ENCODE measurements around the gene NME9. TPM values are rescaled to one million over a fixed set of nuclear protein-coding genes. Genes with fewer than 3 reads are reported as not detected.

Gene NME9
- total and polyA plus RNA-seq, 5 donors, result 0.09 to 0.35 (median 0.17) TPM; not detected in 2

- H3K4me1 ChIP-seq (ENCODE audit: control insufficient read depth, insufficient read depth, low read length), result peaks cover 2% of the 10 kb centered on the region
- DNase-seq (no peak), ATAC-seq (no peak)
- H3K27me3 ChIP-seq (ENCODE audit: control insufficient read depth, insufficient read depth), result no peaks in the 10 kb centered on the region
- H3K27ac ChIP-seq (ENCODE audit: low read length), result no peak overlapping the region
- no peak overlapping the region for H3K4me3 ChIP-seq (ENCODE audit: low read length)
- H3K9me3 ChIP-seq (ENCODE audit: control insufficient read depth, low read length), result no peaks in the 10 kb centered on the region
- WGBS, result 22% methylated on average over 4 of the region's 4 CpGs
- intact Hi-C loops (cut with DNase I), result loop anchor here in 2 of 4 donors (5.0 to 10.0 kb wide), 2 partner anchors 80 to 102 kb away; partner anchors contain the start of gene ESYT3 (in 1 of the 2)
Observed at GRCh38 chr3:138332472-138333073, 2.9 kb upstream of the NME9 start.

GRCh38 chr3:138331143-138331894, 1.7 kb upstream of the NME9 start:
- H3K27me3 ChIP-seq (ENCODE audit: control insufficient read depth, insufficient read depth), result no peaks in the 10 kb centered on the region
- intact Hi-C loops (cut with DNase I), result loop anchor here in 2 of 4 donors (5.0 to 10.0 kb wide), 2 partner anchors 81 to 103 kb away; partner anchors contain the start of gene ESYT3 (in 1 of the 2)
- H3K4me3 ChIP-seq (ENCODE audit: low read length), result no peak overlapping the region
- no peak for DNase-seq
- no peaks in the 10 kb centered on the region for H3K4me1 ChIP-seq (ENCODE audit: control insufficient read depth, insufficient read depth, low read length)
- ATAC-seq, result no peak
- H3K27ac ChIP-seq (ENCODE audit: low read length), result no peak overlapping the region
- H3K9me3 ChIP-seq (ENCODE audit: control insufficient read depth, low read length), result no peaks in the 10 kb centered on the region
- WGBS, result 82% methylated on average over 6 of the region's 6 CpGs

- intact Hi-C loops (cut with DNase I), result loop anchor here in 2 of 4 donors (5.0 to 10.0 kb wide), 2 partner anchors 82 to 105 kb away; partner anchors contain the start of gene ESYT3 (in 1 of the 2)
- no peaks in the 10 kb centered on the region for H3K9me3 ChIP-seq (ENCODE audit: control insufficient read depth, low read length)
- no peak overlapping the region for H3K27ac ChIP-seq (ENCODE audit: low read length)
- no peaks in the 10 kb centered on the region for H3K27me3 ChIP-seq (ENCODE audit: control insufficient read depth, insufficient read depth)
- 11% methylated on average over 7 of the region's 7 CpGs for WGBS
- no peaks in the 10 kb centered on the region for H3K4me1 ChIP-seq (ENCODE audit: control insufficient read depth, insufficient read depth, low read length)
- H3K4me3 ChIP-seq (ENCODE audit: low read length), result peak overlapping the region; percentile 70
- DNase-seq (no peak), ATAC-seq (no peak)
Observed at GRCh38 chr3:138329984-138330293, 288 bp upstream of the NME9 start.

GRCh38 chr3:138328341-138328740, 1.3 kb downstream of the NME9 start:
- DNase-seq (no peak), ATAC-seq (no peak)
- H3K4me3 ChIP-seq (ENCODE audit: low read length), result no peak overlapping the region
- H3K9me3 ChIP-seq (ENCODE audit: control insufficient read depth, low read length), result no peaks in the 10 kb centered on the region
- WGBS, result 28% methylated on average over 2 of the region's 2 CpGs
- no peaks in the 10 kb centered on the region for H3K27me3 ChIP-seq (ENCODE audit: control insufficient read depth, insufficient read depth)
- intact Hi-C loops (cut with DNase I), result no loop called here
- no peak overlapping the region for H3K27ac ChIP-seq (ENCODE audit: low read length)
- peaks cover 6% of the 10 kb centered on the region for H3K4me1 ChIP-seq (ENCODE audit: control insufficient read depth, insufficient read depth, low read length)

GRCh38 chr3:138327831-138328230, 1.8 kb downstream of the NME9 start:
- WGBS, result 76% methylated on average over 4 of the region's 4 CpGs
- Histone ChIP-seq H3K4me1 (ENCODE audit: control insufficient read depth, insufficient read depth, low read length) (peaks cover 6% of the 10 kb centered on the region), H3K27me3 (ENCODE audit: control insufficient read depth, insufficient read depth) (no peaks in the 10 kb centered on the region), H3K9me3 (ENCODE audit: control insufficient read depth, low read length) (no peaks in the 10 kb centered on the region), H3K4me3 (ENCODE audit: low read length) (no peak overlapping the region), H3K27ac (ENCODE audit: low read length) (no peak overlapping the region)
- no peak for DNase-seq
- intact Hi-C loops (cut with DNase I), result no loop called here
- no peak for ATAC-seq

- H3K4me3 ChIP-seq (ENCODE audit: low read length), result no peak overlapping the region
- WGBS, result 92% methylated on average over 12 of the region's 12 CpGs
- intact Hi-C loops (cut with DNase I), result no loop called here
- ATAC-seq (no peak), DNase-seq (no peak)
- no peak overlapping the region for H3K27ac ChIP-seq (ENCODE audit: low read length)
- no peaks in the 10 kb centered on the region for H3K9me3 ChIP-seq (ENCODE audit: control insufficient read depth, low read length)
- no peaks in the 10 kb centered on the region for H3K27me3 ChIP-seq (ENCODE audit: control insufficient read depth, insufficient read depth)
- H3K4me1 ChIP-seq (ENCODE audit: control insufficient read depth, insufficient read depth, low read length), result peaks cover 6% of the 10 kb centered on the region
Observed at GRCh38 chr3:138326866-138327595, 2.6 kb downstream of the NME9 start.

- intact Hi-C loops (cut with DNase I), result no loop called here
- no peaks in the 10 kb centered on the region for H3K9me3 ChIP-seq (ENCODE audit: control insufficient read depth, low read length)
- peaks cover 6% of the 10 kb centered on the region for H3K4me1 ChIP-seq (ENCODE audit: control insufficient read depth, insufficient read depth, low read length)
- H3K27me3 ChIP-seq (ENCODE audit: control insufficient read depth, insufficient read depth), result no peaks in the 10 kb centered on the region
- H3K27ac ChIP-seq (ENCODE audit: low read length), result no peak overlapping the region
- no peak for DNase-seq
- H3K4me3 ChIP-seq (ENCODE audit: low read length), result no peak overlapping the region
- ATAC-seq, result no peak
Observed at GRCh38 chr3:138325990-138326389, 3.7 kb downstream of the NME9 start.

GRCh38 chr3:138323971-138324370, 5.7 kb downstream of the NME9 start:
- DNase-seq, result no peak
- H3K27ac ChIP-seq (ENCODE audit: low read length), result no peak overlapping the region
- WGBS, result 53% methylated on average over 4 of the region's 4 CpGs
- H3K4me3 ChIP-seq (ENCODE audit: low read length), result no peak overlapping the region
- no peak for ATAC-seq
- H3K4me1 ChIP-seq (ENCODE audit: control insufficient read depth, insufficient read depth, low read length), result peaks cover 6% of the 10 kb centered on the region
- H3K27me3 ChIP-seq (ENCODE audit: control insufficient read depth, insufficient read depth), result no peaks in the 10 kb centered on the region
- H3K9me3 ChIP-seq (ENCODE audit: control insufficient read depth, low read length), result no peaks in the 10 kb centered on the region
- intact Hi-C loops (cut with DNase I), result no loop called here

GRCh38 chr3:138317687-138318086, 12.0 kb downstream of the NME9 start:
- DNase-seq (no peak), ATAC-seq (no peak)
- WGBS, result 95% methylated on average over 1 of the region's 1 CpG
- H3K4me1 ChIP-seq (ENCODE audit: control insufficient read depth, insufficient read depth, low read length), result no peaks in the 10 kb centered on the region
- intact Hi-C loops (cut with DNase I), result no loop called here
- no peak overlapping the region for H3K27ac ChIP-seq (ENCODE audit: low read length)
- no peaks in the 10 kb centered on the region for H3K27me3 ChIP-seq (ENCODE audit: control insufficient read depth, insufficient read depth)
- no peaks in the 10 kb centered on the region for H3K9me3 ChIP-seq (ENCODE audit: control insufficient read depth, low read length)
- H3K4me3 ChIP-seq (ENCODE audit: low read length), result no peak overlapping the region

- no peaks in the 10 kb centered on the region for H3K9me3 ChIP-seq (ENCODE audit: control insufficient read depth, low read length)
- no peaks in the 10 kb centered on the region for H3K4me1 ChIP-seq (ENCODE audit: control insufficient read depth, insufficient read depth, low read length)
- intact Hi-C loops (cut with DNase I), result no loop called here
- DNase-seq (no peak), ATAC-seq (no peak)
- 54% methylated on average over 1 of the region's 1 CpG for WGBS
- H3K4me3 ChIP-seq (ENCODE audit: low read length), result no peak overlapping the region
- no peaks in the 10 kb centered on the region for H3K27me3 ChIP-seq (ENCODE audit: control insufficient read depth, insufficient read depth)
- H3K27ac ChIP-seq (ENCODE audit: low read length), result no peak overlapping the region
Observed at GRCh38 chr3:138314751-138315150, 14.9 kb downstream of the NME9 start.

GRCh38 chr3:138310494-138310893, 19.2 kb downstream of the NME9 start:
- no peaks in the 10 kb centered on the region for H3K27me3 ChIP-seq (ENCODE audit: control insufficient read depth, insufficient read depth)
- peaks cover 5% of the 10 kb centered on the region for H3K9me3 ChIP-seq (ENCODE audit: control insufficient read depth, low read length)
- no peak overlapping the region for H3K4me3 ChIP-seq (ENCODE audit: low read length)
- ATAC-seq (no peak), DNase-seq (no peak)
- H3K27ac ChIP-seq (ENCODE audit: low read length), result no peak overlapping the region
- intact Hi-C loops (cut with DNase I), result no loop called here
- 82% methylated on average over 4 of the region's 4 CpGs for WGBS
- H3K4me1 ChIP-seq (ENCODE audit: control insufficient read depth, insufficient read depth, low read length), result no peaks in the 10 kb centered on the region
